HEK293T (cell line): ENCODE results near the gene CSKMT.
"Not testable (repeated sequence)": the region's sequence is repeated elsewhere in the genome, so short reads cannot be mapped to it uniquely, and the experiment has no call there.

Experiments used
- CTCF ChIA-PET: fragments of 350-600 bp; formaldehyde crosslinking; extraction: SDS; loops from one replicate; lab custom pipeline; 2021; ENCODE audit warnings: antibody characterized with exemption, inconsistent platforms; lab: Yijun Ruan, JAX
- POLR2A ChIA-PET: fragments of 350-600 bp; formaldehyde crosslinking; extraction: SDS; loops from one replicate; lab custom pipeline; 2020; ENCODE audit warnings: antibody characterized with exemption, inconsistent platforms; lab: Yijun Ruan, JAX
- DNase-seq: peaks from one replicate; pipeline ENCODE4 v3.0.0; 2012; ENCODE audit warnings: mixed read lengths; ENCODE audit errors: extremely low spot score
- ARNT ChIP-seq: fragments of 450-650 bp; IDR thresholded peaks from 2 replicates; pipeline ENCODE4 v1.6.1; 2017; ENCODE audit warnings: mild to moderate bottlenecking
- BHLHE40 ChIP-seq: fragments of 450-650 bp; IDR thresholded peaks from 2 replicates; pipeline ENCODE4 v1.6.1; 2016; ENCODE audit warnings: mild to moderate bottlenecking, moderate library complexity, borderline replicate concordance
- CTBP1 ChIP-seq: fragments of 450-650 bp; IDR thresholded peaks from 2 replicates; pipeline ENCODE4 v1.6.1; 2016; ENCODE audit warnings: borderline replicate concordance
- ELF4 ChIP-seq: fragments of 450-650 bp; IDR thresholded peaks from 2 replicates; pipeline ENCODE4 v1.6.1; 2017; ENCODE audit warnings: antibody characterized with exemption
- FOXA1 ChIP-seq: fragments of 450-650 bp; IDR thresholded peaks from 2 replicates; pipeline ENCODE4 v1.6.1; 2016; ENCODE audit warnings: mild to moderate bottlenecking
- FOXK2 ChIP-seq: fragments of 450-650 bp; IDR thresholded peaks from 2 replicates; pipeline ENCODE4 v1.6.1; 2016; ENCODE audit warnings: mild to moderate bottlenecking
- FOXM1 ChIP-seq: fragments of 450-650 bp; IDR thresholded peaks from 2 replicates; pipeline ENCODE4 v1.6.1; 2017; ENCODE audit warnings: mild to moderate bottlenecking, borderline replicate concordance
- HDGF ChIP-seq: fragments of 450-650 bp; IDR thresholded peaks from 2 replicates; pipeline ENCODE4 v1.6.1; 2017; ENCODE audit warnings: antibody characterized with exemption, borderline replicate concordance
- L3MBTL2 ChIP-seq: fragments of 450-650 bp; conservative IDR thresholded peaks from 2 replicates; pipeline ENCODE4 v1.6.1; 2016; ENCODE audit warnings: mild to moderate bottlenecking
- LEF1 ChIP-seq: fragments of 450-650 bp; IDR thresholded peaks from 2 replicates; pipeline ENCODE4 v1.6.1; 2017; ENCODE audit warnings: mild to moderate bottlenecking, borderline replicate concordance
- NFRKB ChIP-seq: fragments of 450-650 bp; IDR thresholded peaks from 2 replicates; pipeline ENCODE4 v1.6.1; 2016; ENCODE audit warnings: mild to moderate bottlenecking, moderate library complexity
- PKNOX1 ChIP-seq: fragments of 450-650 bp; IDR thresholded peaks from 2 replicates; pipeline ENCODE4 v1.6.1; 2016
- SP1 ChIP-seq: fragments of 450-650 bp; IDR thresholded peaks from 2 replicates; pipeline ENCODE4 v1.6.1; 2017
- SUZ12 ChIP-seq: fragments of 450-650 bp; IDR thresholded peaks from 2 replicates; pipeline ENCODE4 v1.6.1; 2016; ENCODE audit warnings: mild to moderate bottlenecking
- TARDBP ChIP-seq: fragments of 450-650 bp; IDR thresholded peaks from 2 replicates; pipeline ENCODE4 v1.6.1; 2016
- ZNF384 ChIP-seq: fragments of 450-650 bp; IDR thresholded peaks from 2 replicates; pipeline ENCODE4 v1.6.1; 2016

The CSKMT gene

GRCh38 chr11:62682518-62682917 is 17.4 kb downstream of the CSKMT start:
- POLR2A ChIA-PET, result interaction anchor here (0.7 to 3.5 kb wide), 2 partner anchors 9 to 12 kb away, joined by 3 to 61 read pairs; partner anchors contain the start of genes LBHD1 and UQCC3

GRCh38 chr11:62687508-62688396 is 22.6 kb downstream of the CSKMT start:
- DNase-seq, result no peak
- CTCF ChIA-PET, result no interaction called here
- POLR2A ChIA-PET, result interaction anchor here (1.0 to 5.0 kb wide), 3 partner anchors 16 to 77 kb away, joined by 3 to 16 read pairs (median 5); partner anchors contain the start of genes LBHD1 and UQCC3
- TF ChIP-seq TARDBP (no peak), FOXM1 (no peak), LEF1 (no peak), NFRKB (no peak), ELF4 (no peak), PKNOX1 (no peak)

More at GRCh38 chr11:62682518-62682917, 17.4 kb downstream of the CSKMT start:
- no peak for TF ChIP-seq CTBP1
- TF ChIP-seq FOXA1, result no peak
- TF ChIP-seq ELF4, result no peak
- TF ChIP-seq BHLHE40, result no peak
- TF ChIP-seq LEF1, result no peak
- no peak for TF ChIP-seq FOXM1
- no peak for TF ChIP-seq PKNOX1
- TF ChIP-seq SUZ12, result no peak
- TF ChIP-seq TARDBP, result no peak
- DNase-seq, result no peak
- CTCF ChIA-PET, result no interaction called here

DNA sequence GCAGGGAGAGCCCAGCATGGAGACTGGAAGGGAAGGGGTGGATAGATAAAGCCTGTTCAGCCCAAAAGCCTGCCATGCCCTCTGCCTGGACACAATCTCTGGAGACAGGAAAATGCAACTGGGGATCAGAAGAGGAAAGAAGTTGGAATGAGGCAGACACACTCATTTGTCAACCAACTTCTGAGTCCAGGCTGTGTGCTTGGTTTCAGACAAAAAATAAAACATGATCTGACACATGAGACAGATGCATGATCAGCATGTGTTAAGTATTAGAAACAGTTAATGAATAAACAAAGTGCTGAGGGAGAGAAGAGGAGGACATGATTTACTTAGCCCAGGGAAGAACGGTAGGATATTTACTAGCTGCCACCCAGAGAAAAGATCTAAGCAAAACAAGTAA is 23.4 kb downstream of the CSKMT start:
- DNase-seq, result no peak
- ChIA-PET POLR2A (interaction anchor here (1.5 to 5.0 kb wide), 6 partner anchors 9 to 96 kb away, joined by 4 to 16 read pairs (median 6); partner anchors contain the start of genes C11orf98, CSKMT, LBHD1 and TAF6L), CTCF (interaction anchor here (0.6 to 2.1 kb wide), 2 partner anchors 7 to 186 kb away, joined by 3 to 13 read pairs; no protein-coding TSS in a partner anchor)
- TF ChIP-seq CTBP1 (no peak), FOXM1 (no peak), PKNOX1 (no peak), NFRKB (no peak), FOXA1 (no peak), L3MBTL2 (no peak), TARDBP (no peak)

DNA sequence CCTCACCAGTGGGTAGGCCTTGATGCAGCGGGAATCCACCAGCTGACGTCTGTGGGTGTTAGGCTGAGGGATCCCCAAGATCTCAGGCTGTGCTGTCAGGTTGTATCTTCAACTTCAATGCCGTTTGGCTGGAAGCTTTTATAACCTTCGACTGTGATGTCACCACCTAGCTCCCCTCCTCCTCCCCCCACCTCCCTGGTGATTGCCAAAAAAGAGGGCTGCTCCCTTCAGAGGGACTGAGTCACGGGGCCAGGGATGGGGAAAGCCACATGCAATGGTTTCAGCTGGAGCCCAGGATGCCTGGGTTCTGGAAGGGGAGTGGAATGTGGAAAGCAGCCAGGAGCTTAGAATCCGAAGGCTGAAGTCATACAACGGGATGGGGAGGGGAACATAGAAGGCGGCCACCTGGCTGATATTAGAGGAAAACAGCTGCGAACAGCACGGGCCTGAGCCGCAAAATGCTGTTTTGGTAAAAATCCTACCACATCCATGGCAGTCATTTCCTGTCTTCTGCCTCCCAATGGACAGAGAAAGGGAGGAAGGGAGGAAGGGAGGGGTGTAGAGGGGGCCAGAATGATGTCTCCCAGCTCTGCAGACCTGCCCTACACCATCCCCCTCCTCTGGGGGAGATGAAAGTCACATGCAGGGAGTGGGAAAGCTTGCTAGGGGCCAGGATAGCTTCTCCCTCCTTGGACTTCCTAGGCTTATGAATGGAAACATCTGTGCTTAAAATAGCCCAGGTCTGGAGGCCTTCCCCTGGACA is 24.5 kb downstream of the CSKMT start, which contains the start of gene LRRN4CL:
Gene LRRN4CL, minus strand, starts transcription at position 110 of the 763 bp plus-strand sequence. CDS start 1,022 bp downstream, outside the sequence.
- ChIA-PET POLR2A (interaction anchor here (0.7 to 5.0 kb wide), 9 partner anchors 9 to 97 kb away, joined by 4 to 16 read pairs (median 5); partner anchors contain the start of genes C11orf98, CSKMT, LBHD1 and MTA2), CTCF (interaction anchor here (0.6 to 2.1 kb wide), 4 partner anchors 8 to 97 kb away, joined by 3 to 13 read pairs (median 6); no protein-coding TSS in a partner anchor)
- DNase-seq, result no peak
- TF ChIP-seq LEF1, result no peak
- TF ChIP-seq ZNF384, result no peak
- no peak for TF ChIP-seq TARDBP
- TF ChIP-seq FOXK2, result no peak

DNA sequence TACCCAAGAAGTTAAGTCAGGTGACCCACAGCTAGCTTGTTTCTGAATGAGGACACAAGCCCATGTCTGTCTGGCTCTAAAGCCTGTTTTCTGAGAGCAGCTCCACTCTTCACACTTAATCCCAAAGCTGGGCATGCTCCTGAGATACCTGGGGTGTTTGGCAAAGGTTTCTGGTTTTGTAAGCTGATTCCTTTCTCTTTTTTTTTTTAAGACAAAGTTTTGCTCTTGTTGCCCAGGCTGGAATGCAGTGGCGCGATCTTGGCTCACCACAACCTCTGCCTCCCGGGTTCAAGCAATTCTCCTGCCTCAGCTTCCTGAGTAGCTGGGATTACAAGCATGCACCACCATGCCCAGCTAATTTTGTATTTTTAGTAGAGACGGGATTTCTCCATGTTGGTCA is 28.5 kb downstream of the CSKMT start:
- ChIA-PET CTCF (interaction anchor here (0.6 to 1.7 kb wide), 3 partner anchors 13 to 269 kb away, joined by 3 to 10 read pairs (median 3); no protein-coding TSS in a partner anchor), POLR2A (interaction anchor here (1.1 to 4.7 kb wide), 2 partner anchors 13 to 22 kb away, joined by 3 to 17 read pairs; partner anchors contain the start of genes LBHD1 and UQCC3)

GRCh38 chr11:62694455-62695167 is 29.5 kb downstream of the CSKMT start:
- peak; percentile 69 for DNase-seq

More for the DNA sequence above, 28.5 kb downstream of the CSKMT start:
- DNase-seq, result not testable (repeated sequence)

More at GRCh38 chr11:62694455-62695167, 29.5 kb downstream of the CSKMT start:
- ChIA-PET POLR2A (interaction anchor here (1.1 to 4.7 kb wide), 2 partner anchors 14 to 23 kb away, joined by 3 to 17 read pairs; partner anchors contain the start of genes LBHD1 and UQCC3), CTCF (interaction anchor here (0.5 to 1.7 kb wide), 4 partner anchors 12 to 87 kb away, joined by 3 to 10 read pairs (median 3); partner anchors contain the start of gene BSCL2)
- TF ChIP-seq BHLHE40, result no peak
- TF ChIP-seq FOXK2, result no peak
- TF ChIP-seq HDGF, result no peak
- TF ChIP-seq L3MBTL2, result no peak
- TF ChIP-seq SP1, result no peak
- no peak for TF ChIP-seq TARDBP
- no peak for TF ChIP-seq NFRKB
- no peak for TF ChIP-seq ELF4
- no peak for TF ChIP-seq ARNT
- no peak for TF ChIP-seq FOXM1
- TF ChIP-seq CTBP1, result no peak
- TF ChIP-seq PKNOX1, result no peak
- no peak for TF ChIP-seq ZNF384
- no peak for TF ChIP-seq FOXA1
- TF ChIP-seq LEF1, result no peak
- no peak for TF ChIP-seq SUZ12
